HFFc6 (cell line): Measurements from ENCODE around the gene PHF1. TPM values are rescaled to one million over a fixed set of nuclear protein-coding genes. Genes with fewer than 3 reads are reported as not detected.

Experiments
- DNase-seq: peaks from one replicate; pipeline ENCODE4 v3.0.0-alpha.2; 2018
- H3K27ac Mint-ChIP-seq: 2 replicates; pipeline ENCODE4 v1.8.0; 2020; ENCODE audit warnings: mild to moderate bottlenecking, mixed read lengths
- H3K27me3 Mint-ChIP-seq: 2 replicates; pipeline ENCODE4 v1.8.0; 2021; ENCODE audit warnings: mild to moderate bottlenecking, moderate library complexity, mixed read lengths; ENCODE audit not compliant: insufficient read depth
- H3K36me3 Mint-ChIP-seq: 2 replicates; pipeline ENCODE4 v1.8.0; 2021; ENCODE audit warnings: low read depth, mixed read lengths
- H3K4me1 Mint-ChIP-seq: 2 replicates; pipeline ENCODE4 v1.8.0; 2020; ENCODE audit warnings: low read depth, mixed read lengths
- H3K4me3 Mint-ChIP-seq: 2 replicates; pipeline ENCODE4 v1.8.0; 2020; ENCODE audit warnings: mild to moderate bottlenecking, moderate library complexity, mixed read lengths
- H3K9me3 Mint-ChIP-seq: 2 replicates; pipeline ENCODE4 v1.8.0; 2020; ENCODE audit warnings: mild to moderate bottlenecking, mixed read lengths
- CTCF ChIP-seq: fragments of 200-600 bp; sonication (generic); IDR thresholded peaks from 2 replicates; pipeline ENCODE4 v1.5.0; 2021; ENCODE audit warnings: antibody characterized with exemption, mild to moderate bottlenecking
- total RNA-seq, 6 experiments: library from RNA; stranded (reverse); fragmentation: NEBNext Ultra II Directional; extraction: Animal tissue kit (Norgen Biotek cat#: 25700); gene quantifications; 2 replicates in 1 of 6; 3 replicates in 5 of 6; pipeline ENCODE4 v1.2.3, GENCODE V29; 2021

Gene PHF1
- total RNA-seq, 6 experiments from 2014 or later, result 43.2 to 52.8 (median 51.4) TPM

- Mint-ChIP-seq H3K27ac (no peak overlapping the region), H3K4me1 (peaks cover 15% of the 10 kb centered on the region), H3K9me3 (no peaks in the 10 kb centered on the region), H3K36me3 (peaks cover 37% of the 10 kb centered on the region; the same call in 1 of the 2 replicates), H3K4me3 (no peak overlapping the region), H3K27me3 (no peaks in the 10 kb centered on the region; the same call in 1 of the 2 replicates)
- no peak for DNase-seq
- no peak for TF ChIP-seq CTCF
Observed at GRCh38 chr6:33438978-33439594, 28.3 kb downstream of the PHF1 start.

GRCh38 chr6:33439956-33440648 is 29.3 kb downstream of the PHF1 start:
- DNase-seq, result no peak
- no peaks in the 10 kb centered on the region; the same call in 1 of the 2 replicates for H3K27me3 Mint-ChIP-seq
- peaks cover 12% of the 10 kb centered on the region for H3K4me1 Mint-ChIP-seq
- peaks cover 37% of the 10 kb centered on the region; the same call in 1 of the 2 replicates for H3K36me3 Mint-ChIP-seq
- peak overlapping the region; percentile 44; the same call in 1 of the 2 replicates for H3K27ac Mint-ChIP-seq
- no peak overlapping the region for H3K4me3 Mint-ChIP-seq
- TF ChIP-seq CTCF, result no peak
- H3K9me3 Mint-ChIP-seq, result no peaks in the 10 kb centered on the region

GRCh38 chr6:33440649-33441309 is 30.0 kb downstream of the PHF1 start:
- no peak for TF ChIP-seq CTCF
- no peaks in the 10 kb centered on the region for H3K9me3 Mint-ChIP-seq
- no peak overlapping the region for H3K4me3 Mint-ChIP-seq
- DNase-seq, result no peak
- H3K4me1 Mint-ChIP-seq, result peaks cover 12% of the 10 kb centered on the region
- no peaks in the 10 kb centered on the region; the same call in 1 of the 2 replicates for H3K27me3 Mint-ChIP-seq
- H3K27ac Mint-ChIP-seq, result no peak overlapping the region; the same call in 1 of the 2 replicates
- peaks cover 37% of the 10 kb centered on the region; the same call in 1 of the 2 replicates for H3K36me3 Mint-ChIP-seq

- no peaks in the 10 kb centered on the region for H3K9me3 Mint-ChIP-seq
- no peak for TF ChIP-seq CTCF
- DNase-seq, result no peak
- peaks cover 12% of the 10 kb centered on the region for H3K4me1 Mint-ChIP-seq
- no peak overlapping the region for H3K27ac Mint-ChIP-seq
- H3K36me3 Mint-ChIP-seq, result peaks cover 38% of the 10 kb centered on the region; the same call in 1 of the 2 replicates
- no peaks in the 10 kb centered on the region; the same call in 1 of the 2 replicates for H3K27me3 Mint-ChIP-seq
- H3K4me3 Mint-ChIP-seq, result no peak overlapping the region
Observed at GRCh38 chr6:33441457-33441856, 30.6 kb downstream of the PHF1 start.

- no peak for DNase-seq
- Mint-ChIP-seq H3K27me3 (no peaks in the 10 kb centered on the region; the same call in 1 of the 2 replicates), H3K4me3 (no peak overlapping the region), H3K36me3 (peaks cover 30% of the 10 kb centered on the region; the same call in 1 of the 2 replicates), H3K4me1 (peaks cover 12% of the 10 kb centered on the region), H3K27ac (no peak overlapping the region), H3K9me3 (no peaks in the 10 kb centered on the region)
- TF ChIP-seq CTCF, result no peak
Observed at GRCh38 chr6:33442283-33442682, 31.5 kb downstream of the PHF1 start.
